Activated CD8-positive, alpha-beta T cell treated with anti-CD3 and anti-CD28 coated beads for 36 hours (primary cell): ENCODE measurements around the gene AOC3. TPM values are rescaled to one million over a fixed set of nuclear protein-coding genes. Genes with fewer than 3 reads are reported as not detected.
A peak's percentile ranks its signal among the peaks of the same experiment; 100 is the strongest.

Experiments used
- ATAC-seq: fragments of 200-7000 bp; cut with Tn5 transposase; one replicate; pipeline ENCODE4 v1.10.0; 2021; ENCODE audit warnings: mild to moderate bottlenecking, moderate library complexity
- CTCF ChIA-PET: fragments of 350-600 bp; sonication (Branson Sonifier 250); formaldehyde crosslinking; loops from one replicate; lab custom pipeline; 2021; ENCODE audit warnings: antibody characterized with exemption; lab: Charles Lee
- POLR2A ChIA-PET: fragments of 350-600 bp; sonication (Branson Sonifier 250); formaldehyde crosslinking; loops from one replicate; lab custom pipeline; 2021; ENCODE audit warnings: antibody characterized with exemption; lab: Charles Lee
- DNase-seq: peaks from one replicate; pipeline ENCODE4 v3.0.0-alpha.2; 2020
- H3K27ac Mint-ChIP-seq: one replicate; pipeline ENCODE4 v1.8.0; 2021; ENCODE audit warnings: mild to moderate bottlenecking, mixed read lengths
- H3K27me3 Mint-ChIP-seq: one replicate; pipeline ENCODE4 v1.8.0; 2021; ENCODE audit warnings: mixed read lengths
- H3K36me3 Mint-ChIP-seq: one replicate; pipeline ENCODE4 v1.8.0; 2021; ENCODE audit warnings: low read depth, mixed read lengths
- H3K4me1 Mint-ChIP-seq: one replicate; pipeline ENCODE4 v1.8.0; 2021; ENCODE audit warnings: low read depth, mixed read lengths
- H3K4me3 Mint-ChIP-seq: one replicate; pipeline ENCODE4 v1.8.0; 2021; ENCODE audit warnings: mild to moderate bottlenecking, moderate library complexity, mixed read lengths
- H3K9me3 Mint-ChIP-seq: one replicate; pipeline ENCODE4 v1.8.0; 2021; ENCODE audit warnings: mixed read lengths
- CTCF ChIP-seq: fragments of 200-600 bp; IDR thresholded peaks from one replicate; pipeline ENCODE4 v1.8.0; 2022; ENCODE audit warnings: antibody characterized with exemption, mild to moderate bottlenecking
- intact Hi-C: fragments of 100-400 bp; cut with micrococcal nuclease; formaldehyde crosslinking; loops from one replicate; pipeline ENCODE4 v1.10.0; 2022
- total RNA-seq, 2 experiments: library from RNA; stranded (reverse); gene quantifications; one replicate each; pipeline ENCODE4 v1.2.3, GENCODE V29; 2021

Gene AOC3
- total RNA-seq, 2 experiments from 2014 or later = 2.0 to 2.9 TPM

GRCh38 chr17:42841975-42842685 lies 8.9 kb upstream of the AOC3 start:
- no peaks in the 10 kb centered on the region for H3K27me3 Mint-ChIP-seq
- POLR2A ChIA-PET = interaction anchor here (0.9 to 2.1 kb wide), 4 partner anchors 9 to 156 kb away, joined by 3 to 9 read pairs (median 4); partner anchors contain the start of genes PSME3 and RPL27
- intact Hi-C loops = loop anchor here (10.0 kb wide), 2 partner anchors 83 to 153 kb away; partner anchors contain the start of gene RPL27

GRCh38 chr17:42843358-42843934 lies 7.6 kb upstream of the AOC3 start:
- DNase-seq = no peak
- POLR2A ChIA-PET = interaction anchor here (0.7 to 2.1 kb wide), 4 partner anchors 11 to 85 kb away, joined by 3 to 9 read pairs (median 4); partner anchors contain the start of gene PSME3
- CTCF ChIA-PET = interaction anchor here (1.0 to 2.8 kb wide), 7 partner anchors 10 to 154 kb away, joined by 3 to 13 read pairs (median 10); partner anchors contain the start of genes PSME3 and RPL27
- intact Hi-C loops = loop anchor here (10.0 kb wide), 2 partner anchors 81 to 151 kb away; partner anchors contain the start of gene RPL27
- no peak overlapping the region for H3K4me3 Mint-ChIP-seq
- H3K27me3 Mint-ChIP-seq = no peaks in the 10 kb centered on the region
- no peaks in the 10 kb centered on the region for H3K9me3 Mint-ChIP-seq
- H3K4me1 Mint-ChIP-seq = peaks cover 21% of the 10 kb centered on the region
- peaks cover 40% of the 10 kb centered on the region for H3K36me3 Mint-ChIP-seq
- TF ChIP-seq CTCF = no peak
- H3K27ac Mint-ChIP-seq = no peak overlapping the region
- ATAC-seq = peak; percentile 29

More at GRCh38 chr17:42841975-42842685, 8.9 kb upstream of the AOC3 start:
- peaks cover 21% of the 10 kb centered on the region for H3K4me1 Mint-ChIP-seq
- ATAC-seq (no peak), DNase-seq (no peak)
- no peak for TF ChIP-seq CTCF
- peaks cover 50% of the 10 kb centered on the region for H3K36me3 Mint-ChIP-seq
- no peak overlapping the region for H3K27ac Mint-ChIP-seq
- H3K9me3 Mint-ChIP-seq = no peaks in the 10 kb centered on the region
- no peak overlapping the region for H3K4me3 Mint-ChIP-seq
- CTCF ChIA-PET = interaction anchor here (1.0 to 2.8 kb wide), 6 partner anchors 8 to 155 kb away, joined by 3 to 13 read pairs (median 11); partner anchors contain the start of genes BECN1, PSME3 and RPL27

GRCh38 chr17:42844271-42844670 lies 6.7 kb upstream of the AOC3 start, which contains the start of gene AOC2:
AOC2 (plus strand) TSS chr17:42844580; CDS start chr17:42844627, 47 bp downstream.
- no peaks in the 10 kb centered on the region for H3K9me3 Mint-ChIP-seq
- ChIA-PET CTCF (interaction anchor here (1.0 to 2.8 kb wide), 8 partner anchors 11 to 153 kb away, joined by 3 to 13 read pairs (median 6); partner anchors contain the start of genes BECN1, PSME3 and RPL27), POLR2A (interaction anchor here (0.9 to 2.9 kb wide), 4 partner anchors 11 to 85 kb away, joined by 3 to 27 read pairs (median 4); partner anchors contain the start of gene PSME3)
- no peak within 1 kb of the TSS for H3K4me3 Mint-ChIP-seq
- TF ChIP-seq CTCF = no peak
- H3K27me3 Mint-ChIP-seq = no peaks in the 10 kb centered on the region
- ATAC-seq = no peak
- intact Hi-C loops = loop anchor here (10.0 kb wide), 2 partner anchors 81 to 151 kb away; partner anchors contain the start of gene RPL27
- peaks cover 17% of the 10 kb centered on the region for H3K4me1 Mint-ChIP-seq
- no peak for DNase-seq
- peaks cover 32% of the 10 kb centered on the region for H3K36me3 Mint-ChIP-seq
- H3K27ac Mint-ChIP-seq = no peak within 1 kb of the TSS

- ATAC-seq (no peak), DNase-seq (no peak)
- intact Hi-C loops = loop anchor here (10.0 kb wide), 2 partner anchors 80 to 150 kb away; partner anchors contain the start of gene RPL27
- no peaks in the 10 kb centered on the region for H3K27me3 Mint-ChIP-seq
- TF ChIP-seq CTCF = no peak
- ChIA-PET POLR2A (interaction anchor here (1.2 to 2.9 kb wide), 10 partner anchors 8 to 153 kb away, joined by 3 to 27 read pairs (median 4); partner anchors contain the start of genes PSME3 and RPL27), CTCF (interaction anchor here (1.0 to 1.7 kb wide), 6 partner anchors 21 to 153 kb away, joined by 3 to 6 read pairs (median 4); partner anchors contain the start of genes BECN1 and RPL27)
- no peaks in the 10 kb centered on the region for H3K9me3 Mint-ChIP-seq
- peaks cover 28% of the 10 kb centered on the region for H3K36me3 Mint-ChIP-seq
- H3K4me1 Mint-ChIP-seq = peaks cover 17% of the 10 kb centered on the region
- no peak overlapping the region for H3K27ac Mint-ChIP-seq
- no peak overlapping the region for H3K4me3 Mint-ChIP-seq
Observed at GRCh38 chr17:42844761-42845555, 6.0 kb upstream of the AOC3 start.
